LoVo (cell line): ENCODE measurements around the gene SART3.
"Not testable (repeated sequence)": the region's sequence is repeated elsewhere in the genome, so short reads cannot be mapped to it uniquely, and the experiment has no call there.

Experiments
- DNase-seq: peaks from one replicate; pipeline ENCODE4 v3.0.0-alpha.2; 2016; ENCODE audit warnings: low spot score

SART3 gene

GRCh38 chr12:108485371-108485770, 75.6 kb downstream of the SART3 start:
- not testable (repeated sequence) for DNase-seq

- DNase-seq, result no peak
Observed at GRCh38 chr12:108484845-108485244, 76.1 kb downstream of the SART3 start.

GRCh38 chr12:108484431-108484830, 76.5 kb downstream of the SART3 start:
- no peak for DNase-seq

GRCh38 chr12:108483213-108484059, 77.5 kb downstream of the SART3 start:
- no peak for DNase-seq

- no peak for DNase-seq
Observed at GRCh38 chr12:108482717-108483212, 78.2 kb downstream of the SART3 start.

GRCh38 chr12:108479364-108480070, 81.5 kb downstream of the SART3 start:
- no peak for DNase-seq

- peak; percentile 29 for DNase-seq
Observed at GRCh38 chr12:108478611-108479206, 82.3 kb downstream of the SART3 start.

- no peak for DNase-seq
Observed at GRCh38 chr12:108477881-108478259, 83.1 kb downstream of the SART3 start.

GRCh38 chr12:108477055-108477880, 83.7 kb downstream of the SART3 start:
- no peak for DNase-seq

- DNase-seq, result no peak
Observed at GRCh38 chr12:108475396-108475795, 85.6 kb downstream of the SART3 start.

- no peak for DNase-seq
Observed at GRCh38 chr12:108473400-108474055, 87.4 kb downstream of the SART3 start.
